ENCODE results near the gene GALK1. TPM values are rescaled to one million over a fixed set of nuclear protein-coding genes. Genes with fewer than 3 reads are reported as not detected.

GALK1 gene
- total and polyA plus RNA-seq, 12 donors = 5.2 to 44.6 (median 15.3) TPM

DNA sequence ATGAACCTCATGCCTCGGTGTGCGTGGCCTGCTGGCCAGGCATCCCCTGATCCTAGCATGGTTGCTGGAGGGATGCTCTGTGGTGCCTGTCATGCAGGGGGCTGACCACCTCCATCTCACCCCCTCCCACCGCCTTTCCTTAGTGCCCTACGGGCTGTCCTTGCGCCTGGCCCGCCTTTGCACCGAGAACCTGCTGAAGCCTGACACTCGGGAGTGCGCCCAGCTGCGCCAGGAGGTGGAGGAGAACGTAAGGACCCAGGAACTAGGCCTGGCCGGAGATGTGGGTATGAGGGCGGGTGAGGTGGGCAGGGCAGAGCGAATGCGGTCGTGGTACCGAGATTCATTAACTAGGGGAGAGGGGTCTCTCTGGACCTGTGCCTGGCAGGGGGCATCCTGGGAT lies 24.8 kb downstream of the GALK1 start:
- no peak for ATAC-seq
- WGBS, 2 donors = 92 to 97% methylated on average over 17 of the region's 17 CpGs
- intact Hi-C loops (cut with DNase I) = loop anchor here in 2 of 10 donors (10.0 kb wide), 2 partner anchors 315 to 325 kb away; no protein-coding TSS in a partner anchor

GRCh38 chr17:75739801-75740200 lies 25.2 kb downstream of the GALK1 start:
- Histone ChIP-seq H3K36me3 (peaks cover 0 to 17% (median 0%) of the 10 kb centered on the region in 9 donors), H3K27ac (no peak overlapping the region), H3K4me1 (peaks cover 0 to 13% (median 0%) of the 10 kb centered on the region in 9 donors), H3K9me3 (no peaks in the 10 kb centered on the region), H3K4me3 (no peak overlapping the region), H3K27me3 (no peaks in the 10 kb centered on the region)
- WGBS, 2 donors = 91 to 94% methylated on average over 14 of the region's 14 CpGs
- TF ChIP-seq CTCF (IDR thresholded peaks at IDR 0.05) = no peak
- DNase-seq = no peak
- intact Hi-C loops (cut with DNase I) = loop anchor here in 2 of 10 donors (10.0 kb wide), 2 partner anchors 315 to 325 kb away; no protein-coding TSS in a partner anchor
- no peak for ATAC-seq

More for the DNA sequence above, 24.8 kb downstream of the GALK1 start:
- Histone ChIP-seq H3K4me1 (peaks cover 0 to 13% (median 0%) of the 10 kb centered on the region in 9 donors), H3K27ac (no peak overlapping the region), H3K9me3 (no peaks in the 10 kb centered on the region), H3K4me3 (no peak overlapping the region), H3K27me3 (no peaks in the 10 kb centered on the region), H3K36me3 (peaks cover 0 to 17% (median 0%) of the 10 kb centered on the region in 9 donors)
- TF ChIP-seq CTCF (IDR thresholded peaks at IDR 0.05) = no peak
- DNase-seq = no peak

GRCh38 chr17:75739174-75739573 lies 25.8 kb downstream of the GALK1 start:
- intact Hi-C loops (cut with DNase I) = no loop called here
- ATAC-seq = no peak
- Histone ChIP-seq H3K27me3 (no peaks in the 10 kb centered on the region), H3K4me3 (no peak overlapping the region), H3K36me3 (peaks cover 0 to 17% (median 0%) of the 10 kb centered on the region in 9 donors), H3K4me1 (peaks cover 0 to 18% (median 0%) of the 10 kb centered on the region in 9 donors), H3K9me3 (no peaks in the 10 kb centered on the region), H3K27ac (no peak overlapping the region)
- no peak for DNase-seq
- WGBS, 2 donors = 90 to 92% methylated on average over 7 of the region's 7 CpGs
- no peak for TF ChIP-seq CTCF (IDR thresholded peaks at IDR 0.05)

- no peak for DNase-seq
- intact Hi-C loops (cut with DNase I) = no loop called here
- no peak for TF ChIP-seq CTCF (IDR thresholded peaks at IDR 0.05)
- ATAC-seq = peak in 3 of 8 donors; percentile 12 to 35 (median 34)
- Histone ChIP-seq H3K27me3 (no peaks in the 10 kb centered on the region), H3K4me3 (no peak overlapping the region), H3K36me3 (peaks cover 0 to 17% (median 0%) of the 10 kb centered on the region in 9 donors), H3K27ac (peak overlapping the region in 1 of 10 donors; percentile 65), H3K9me3 (no peaks in the 10 kb centered on the region), H3K4me1 (peaks cover 0 to 18% (median 0%) of the 10 kb centered on the region in 9 donors)
- 64 to 69% methylated on average over 14 of the region's 14 CpGs for WGBS, 2 donors
Measured at GRCh38 chr17:75738218-75738802, 26.7 kb downstream of the GALK1 start.
